ENCODE results near the gene PROSER2. TPM values are rescaled to one million over a fixed set of nuclear protein-coding genes. Genes with fewer than 3 reads are reported as not detected.
A peak's percentile ranks its signal among the peaks of the same experiment; 100 is the strongest.

The PROSER2 gene, protein sequence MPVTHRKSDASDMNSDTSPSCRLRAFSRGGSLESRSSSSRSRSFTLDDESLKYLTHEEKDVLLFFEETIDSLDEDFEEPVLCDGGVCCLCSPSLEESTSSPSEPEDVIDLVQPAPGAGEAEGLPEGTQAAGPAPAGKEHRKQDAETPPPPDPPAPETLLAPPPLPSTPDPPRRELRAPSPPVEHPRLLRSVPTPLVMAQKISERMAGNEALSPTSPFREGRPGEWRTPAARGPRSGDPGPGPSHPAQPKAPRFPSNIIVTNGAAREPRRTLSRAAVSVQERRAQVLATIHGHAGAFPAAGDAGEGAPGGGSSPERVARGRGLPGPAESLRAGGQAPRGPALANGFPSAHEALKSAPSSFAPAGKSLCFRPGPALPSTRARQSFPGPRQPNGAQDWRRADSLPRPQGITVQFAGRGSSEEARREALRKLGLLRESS
- under 1 TPM; 0.24 to 0.31 TPM for total RNA-seq

DNA sequence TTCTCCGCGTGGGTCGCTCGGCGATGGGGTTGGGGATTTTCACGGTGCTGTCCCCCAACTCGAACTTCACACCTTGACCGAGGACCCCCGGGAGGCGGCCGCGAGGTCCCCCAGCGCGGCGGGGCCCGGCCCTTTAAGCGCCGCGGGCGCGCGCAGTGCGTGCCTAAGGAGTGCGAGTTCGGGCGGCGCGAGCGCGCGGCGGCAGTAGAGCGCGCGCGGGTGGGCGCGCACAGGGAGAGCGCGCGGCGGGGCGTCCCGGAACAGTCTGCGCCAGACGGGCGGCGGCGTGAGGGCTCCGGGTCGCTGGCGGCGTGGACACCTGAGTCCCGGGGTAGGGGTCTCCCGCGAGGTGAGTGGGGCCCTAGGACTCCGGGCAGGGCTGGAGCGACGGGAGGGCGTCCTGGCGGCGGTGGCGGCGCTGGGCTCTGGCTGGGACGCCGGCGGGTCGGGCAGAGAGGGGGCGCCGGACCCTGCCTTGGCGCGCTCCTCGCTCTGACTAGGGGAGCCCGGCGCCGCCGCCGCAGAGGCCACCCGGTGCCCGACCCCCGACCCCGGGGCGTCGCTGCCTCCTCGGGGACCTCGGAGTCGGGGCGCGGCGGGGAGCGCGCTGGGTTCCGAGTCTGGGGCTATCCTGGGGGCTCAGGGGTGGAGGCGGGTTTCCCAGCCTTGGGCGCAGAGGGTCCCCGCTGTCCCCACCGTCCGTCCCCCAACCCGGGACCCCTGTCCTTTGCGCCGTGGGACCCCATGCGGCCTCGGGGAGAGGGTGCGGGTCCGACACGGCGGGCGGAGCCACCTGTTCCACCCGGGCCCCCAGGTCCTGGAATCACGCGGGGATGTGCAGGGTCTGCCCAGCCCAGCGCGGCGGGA is at the start of gene PROSER2:
Gene PROSER2, plus strand, starts transcription at position 235 of the 867 bp plus-strand sequence. CDS start 28,722 bp downstream, outside the sequence.
- H3K4me3 Mint-ChIP-seq: peak within 1 kb of the TSS; percentile 70

GRCh38 chr10:11773761-11774441 is 49.3 kb upstream of the PROSER2 start:
- DNase-seq: no peak
- Mint-ChIP-seq H3K36me3 (no peaks in the 10 kb centered on the region), H3K4me3 (no peak overlapping the region), H3K9me3 (no peaks in the 10 kb centered on the region), H3K27ac (no peak overlapping the region), H3K4me1 (ENCODE audit: low read depth) (no peaks in the 10 kb centered on the region), H3K27me3 (peaks cover 9% of the 10 kb centered on the region)
- ChIA-PET POLR2A (no interaction called here), CTCF (interaction anchor here (1.7 kb wide), 1 partner anchor 9 kb away, joined by 13 read pairs; no protein-coding TSS in a partner anchor)
- intact Hi-C loops (cut with micrococcal nuclease): no loop called here

More for the DNA sequence above, at the start of gene PROSER2:
- H3K9me3 Mint-ChIP-seq: no peaks in the 10 kb centered on the region
- peak; percentile 27 for DNase-seq
- intact Hi-C loops (cut with micrococcal nuclease): no loop called here
- H3K27me3 Mint-ChIP-seq: peaks cover 41% of the 10 kb centered on the region
- peaks cover 8% of the 10 kb centered on the region for H3K4me1 Mint-ChIP-seq (ENCODE audit: low read depth)
- ChIA-PET POLR2A (no interaction called here), CTCF (interaction anchor here (1.6 kb wide), 1 partner anchor 14 kb away, joined by 3 read pairs; no protein-coding TSS in a partner anchor)
- H3K36me3 Mint-ChIP-seq: no peaks in the 10 kb centered on the region
- H3K27ac Mint-ChIP-seq: no peak within 1 kb of the TSS

DNA sequence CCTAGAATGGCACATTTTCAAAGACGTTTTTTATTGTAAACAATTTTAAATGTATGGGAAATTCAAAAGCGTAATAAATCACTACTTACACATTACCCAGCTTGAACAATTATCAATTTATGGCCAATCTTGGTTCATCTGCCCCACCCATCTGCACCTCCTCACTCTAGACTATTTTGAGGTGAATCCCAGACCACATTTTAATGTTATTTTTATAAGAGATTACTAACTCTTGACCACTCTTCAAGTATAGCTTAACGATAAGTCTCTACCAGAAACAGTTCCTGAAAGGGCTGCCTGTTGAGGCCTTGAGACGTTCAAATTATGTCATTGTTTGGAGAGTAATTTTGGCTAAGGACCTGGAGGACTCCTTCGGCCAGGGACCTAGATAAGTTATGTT is 47.7 kb upstream of the PROSER2 start:
- Mint-ChIP-seq H3K9me3 (no peaks in the 10 kb centered on the region), H3K27me3 (peaks cover 9% of the 10 kb centered on the region), H3K36me3 (no peaks in the 10 kb centered on the region), H3K4me1 (ENCODE audit: low read depth) (no peaks in the 10 kb centered on the region), H3K4me3 (no peak overlapping the region), H3K27ac (no peak overlapping the region)
- ChIA-PET CTCF (no interaction called here), POLR2A (no interaction called here)
- intact Hi-C loops (cut with micrococcal nuclease): no loop called here
- no peak for DNase-seq

DNA sequence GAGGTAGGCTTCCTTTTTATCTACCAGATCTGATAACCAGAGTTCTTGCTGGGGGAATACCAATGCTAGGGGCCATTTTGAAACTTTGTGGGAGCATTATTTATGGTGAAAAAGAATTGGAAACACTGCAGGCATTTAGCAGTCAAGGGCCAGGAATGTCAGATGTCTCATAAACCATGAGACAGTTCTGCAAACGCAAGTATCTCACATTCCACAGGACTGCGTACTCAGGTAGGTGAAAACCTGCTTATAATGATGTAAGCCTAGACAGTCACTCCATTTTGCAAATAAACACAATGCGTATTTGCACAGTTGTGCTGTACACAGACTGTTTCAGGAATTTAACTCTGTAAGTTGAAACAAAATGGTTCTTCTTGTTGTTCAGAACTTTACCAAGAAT is 47.1 kb upstream of the PROSER2 start:
- no peak for DNase-seq
- no peaks in the 10 kb centered on the region for H3K4me1 Mint-ChIP-seq (ENCODE audit: low read depth)
- peaks cover 5% of the 10 kb centered on the region for H3K27me3 Mint-ChIP-seq
- ChIA-PET POLR2A (no interaction called here), CTCF (no interaction called here)
- H3K9me3 Mint-ChIP-seq: no peaks in the 10 kb centered on the region
- no peak overlapping the region for H3K4me3 Mint-ChIP-seq
- no peaks in the 10 kb centered on the region for H3K36me3 Mint-ChIP-seq
- H3K27ac Mint-ChIP-seq: no peak overlapping the region
- intact Hi-C loops (cut with micrococcal nuclease): no loop called here

- H3K4me3 Mint-ChIP-seq: no peak overlapping the region
These were observed 42.0 kb upstream of the PROSER2 start for GRCh38 chr10:11781114-11781513.

DNA sequence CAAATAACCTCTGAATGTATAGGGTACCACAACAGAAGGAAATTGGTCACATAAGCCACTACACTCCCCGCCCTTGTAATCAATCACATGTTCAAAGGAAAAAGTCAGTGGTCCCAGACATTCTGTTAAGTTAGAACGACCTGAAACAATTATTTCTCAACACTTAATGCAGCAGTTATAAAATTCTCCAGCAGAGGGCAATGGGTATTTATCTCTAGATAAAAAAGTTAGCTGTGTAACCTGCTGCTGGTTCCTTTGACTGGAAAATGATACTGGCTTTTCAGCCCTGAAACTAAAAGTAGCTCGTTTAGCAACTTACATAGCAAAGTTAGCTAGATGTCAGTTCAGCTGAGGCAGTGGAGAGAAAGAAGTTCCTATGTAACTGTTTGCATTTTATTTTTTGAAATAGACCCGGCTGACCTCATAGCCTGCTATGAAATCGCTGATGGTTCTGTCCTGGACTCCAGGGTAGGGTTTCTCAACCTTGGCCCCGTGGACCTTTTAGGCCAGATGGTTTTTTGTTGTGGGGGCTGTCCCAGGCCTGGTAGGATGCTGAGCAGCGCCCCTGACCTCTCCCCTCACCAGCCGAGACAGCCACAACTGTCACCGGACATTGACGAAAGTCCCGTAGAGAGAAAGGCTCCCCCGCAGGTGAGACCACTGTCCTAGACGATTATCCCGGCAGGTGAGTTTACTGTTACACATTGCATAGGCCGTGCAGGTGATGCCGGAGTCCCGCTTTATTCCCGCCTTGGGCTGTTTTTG is 40.2 kb upstream of the PROSER2 start:
- POLR2A ChIA-PET: no interaction called here
- Mint-ChIP-seq H3K4me3 (no peak overlapping the region), H3K27me3 (peaks cover 7% of the 10 kb centered on the region), H3K36me3 (no peaks in the 10 kb centered on the region), H3K4me1 (ENCODE audit: low read depth) (no peaks in the 10 kb centered on the region), H3K9me3 (no peaks in the 10 kb centered on the region), H3K27ac (no peak overlapping the region)
- no peak for DNase-seq
- CTCF ChIA-PET: interaction anchor here (0.6 to 3.3 kb wide), 23 partner anchors 8 to 1021 kb away, joined by 3 to 29 read pairs (median 5); no protein-coding TSS in a partner anchor
- intact Hi-C loops (cut with micrococcal nuclease): loop anchor here (1.0 to 2.0 kb wide), 2 partner anchors 36 to 203 kb away; no protein-coding TSS in a partner anchor

More at GRCh38 chr10:11781114-11781513, 42.0 kb upstream of the PROSER2 start:
- ChIA-PET POLR2A (no interaction called here), CTCF (interaction anchor here (2.2 kb wide), 1 partner anchor 24 kb away, joined by 8 read pairs; no protein-coding TSS in a partner anchor)
- Mint-ChIP-seq H3K27me3 (peaks cover 4% of the 10 kb centered on the region), H3K4me1 (ENCODE audit: low read depth) (no peaks in the 10 kb centered on the region), H3K9me3 (no peaks in the 10 kb centered on the region), H3K27ac (no peak overlapping the region), H3K36me3 (no peaks in the 10 kb centered on the region)
- intact Hi-C loops (cut with micrococcal nuclease): no loop called here
- DNase-seq: no peak

DNA sequence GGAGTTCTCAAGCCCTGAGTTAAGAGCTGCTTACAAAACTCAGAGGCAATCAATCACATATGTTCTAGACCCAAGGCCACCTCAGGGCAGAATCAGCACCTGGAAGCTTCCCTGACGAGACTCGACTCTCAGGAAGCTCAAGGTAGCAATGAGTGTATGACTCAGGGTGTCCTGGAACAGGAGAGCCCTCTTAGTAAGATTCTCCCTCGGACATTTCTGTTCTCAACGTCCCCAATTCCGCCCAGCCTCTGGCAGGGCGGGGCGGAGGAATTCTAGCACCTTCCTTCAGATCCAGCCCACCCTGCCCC is 39.6 kb upstream of the PROSER2 start:
- Mint-ChIP-seq H3K36me3 (no peaks in the 10 kb centered on the region), H3K27ac (no peak overlapping the region), H3K9me3 (no peaks in the 10 kb centered on the region), H3K4me3 (no peak overlapping the region), H3K27me3 (peaks cover 7% of the 10 kb centered on the region), H3K4me1 (ENCODE audit: low read depth) (no peaks in the 10 kb centered on the region)
- no peak for DNase-seq
- ChIA-PET POLR2A (no interaction called here), CTCF (interaction anchor here (0.9 to 3.3 kb wide), 18 partner anchors 7 to 268 kb away, joined by 3 to 29 read pairs (median 6); no protein-coding TSS in a partner anchor)
- intact Hi-C loops (cut with micrococcal nuclease): loop anchor here (1.0 to 2.0 kb wide), 2 partner anchors 35 to 203 kb away; no protein-coding TSS in a partner anchor

DNA sequence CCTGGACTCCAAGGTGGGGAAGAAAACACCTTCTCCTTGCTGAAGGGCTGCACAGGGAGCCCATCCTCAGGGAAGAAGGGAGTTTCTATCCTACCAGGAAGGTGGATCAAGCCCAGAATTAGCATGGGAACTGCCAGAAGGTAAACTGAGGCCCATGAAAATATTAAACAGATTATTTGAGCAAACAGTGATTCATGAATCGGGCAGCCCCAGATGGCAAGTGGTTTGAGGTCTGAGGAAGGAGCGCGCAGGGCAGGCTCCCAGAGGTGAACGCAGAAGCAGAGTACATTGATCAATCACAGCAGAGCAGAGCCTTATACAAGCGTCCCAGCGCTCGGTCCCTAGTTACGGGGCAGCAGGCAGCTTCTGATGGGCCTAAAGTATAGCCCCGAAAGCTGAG is 35.8 kb upstream of the PROSER2 start:
- DNase-seq: no peak
- H3K27ac Mint-ChIP-seq: no peak overlapping the region
- no peaks in the 10 kb centered on the region for H3K36me3 Mint-ChIP-seq
- CTCF ChIA-PET: interaction anchor here (1.0 kb wide), 1 partner anchor 28 kb away, joined by 3 read pairs; no protein-coding TSS in a partner anchor
- no peaks in the 10 kb centered on the region for H3K9me3 Mint-ChIP-seq
- no peaks in the 10 kb centered on the region for H3K4me1 Mint-ChIP-seq (ENCODE audit: low read depth)
- H3K27me3 Mint-ChIP-seq: peaks cover 9% of the 10 kb centered on the region
- POLR2A ChIA-PET: no interaction called here
- no peak overlapping the region for H3K4me3 Mint-ChIP-seq
- intact Hi-C loops (cut with micrococcal nuclease): no loop called here

GRCh38 chr10:11787846-11788245 is 35.3 kb upstream of the PROSER2 start:
- POLR2A ChIA-PET: no interaction called here
- H3K36me3 Mint-ChIP-seq: no peaks in the 10 kb centered on the region
- DNase-seq: no peak
- H3K4me3 Mint-ChIP-seq: no peak overlapping the region
- H3K4me1 Mint-ChIP-seq (ENCODE audit: low read depth): no peaks in the 10 kb centered on the region
- no peak overlapping the region for H3K27ac Mint-ChIP-seq
- peaks cover 7% of the 10 kb centered on the region for H3K27me3 Mint-ChIP-seq
- intact Hi-C loops (cut with micrococcal nuclease): no loop called here
- CTCF ChIA-PET: no interaction called here
- H3K9me3 Mint-ChIP-seq: no peaks in the 10 kb centered on the region

DNA sequence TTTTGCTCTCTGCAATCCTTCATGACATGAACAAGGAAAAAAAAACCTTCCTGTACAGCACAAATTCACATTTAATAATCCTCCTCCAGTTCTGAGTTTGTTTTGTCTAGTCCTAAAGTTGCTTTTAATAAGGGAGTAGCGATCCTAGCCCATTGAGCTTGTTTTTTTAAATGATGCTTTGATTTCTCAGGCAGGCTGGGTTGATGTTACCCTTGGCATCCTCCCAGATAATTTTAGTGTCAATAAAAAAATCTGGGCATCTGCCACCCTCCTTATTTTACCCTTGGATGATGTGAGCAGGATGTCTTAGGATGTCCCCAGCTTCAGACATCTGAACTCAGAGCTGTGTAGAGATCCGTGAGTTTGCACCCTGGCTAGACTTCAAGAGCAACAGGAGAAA is 33.9 kb upstream of the PROSER2 start:
- no peak overlapping the region for H3K4me3 Mint-ChIP-seq
- DNase-seq: no peak
- no peaks in the 10 kb centered on the region for H3K4me1 Mint-ChIP-seq (ENCODE audit: low read depth)
- no peaks in the 10 kb centered on the region for H3K9me3 Mint-ChIP-seq
- intact Hi-C loops (cut with micrococcal nuclease): no loop called here
- ChIA-PET CTCF (no interaction called here), POLR2A (no interaction called here)
- peaks cover 6% of the 10 kb centered on the region for H3K27me3 Mint-ChIP-seq
- H3K36me3 Mint-ChIP-seq: no peaks in the 10 kb centered on the region
- no peak overlapping the region for H3K27ac Mint-ChIP-seq

- ChIA-PET POLR2A (no interaction called here), CTCF (interaction anchor here (1.3 kb wide), 1 partner anchor 7 kb away, joined by 8 read pairs; no protein-coding TSS in a partner anchor)
- Mint-ChIP-seq H3K4me3 (no peak overlapping the region), H3K4me1 (ENCODE audit: low read depth) (no peaks in the 10 kb centered on the region), H3K27ac (no peak overlapping the region), H3K36me3 (no peaks in the 10 kb centered on the region), H3K27me3 (peaks cover 6% of the 10 kb centered on the region), H3K9me3 (no peaks in the 10 kb centered on the region)
- intact Hi-C loops (cut with micrococcal nuclease): no loop called here
- no peak for DNase-seq
These were observed 33.2 kb upstream of the PROSER2 start for GRCh38 chr10:11789956-11790355.
